NB4 (cell line): ENCODE data around the gene RBFOX1.

Experiments used
- DNase-seq: peaks from one replicate; pipeline ENCODE4 v3.0.0; 2010; ENCODE audit warnings: low read depth
- H3K4me3 ChIP-seq: one replicate; pipeline ENCODE4 v1.5.1; 2011; ENCODE audit warnings: mild to moderate bottlenecking, low read depth, low read length, moderate library complexity
- MYC ChIP-seq: IDR thresholded peaks from 2 replicates; pipeline ENCODE4 v1.6.1; 2011; ENCODE audit warnings: low read depth, low read length
- POLR2A ChIP-seq: IDR thresholded peaks from 2 replicates; pipeline ENCODE4 v1.6.1; 2011; ENCODE audit warnings: mild to moderate bottlenecking; ENCODE audit not compliant: insufficient read length; ENCODE audit errors: extremely low read depth
- TF ChIP-seq, protein P1 (sequence below): IDR thresholded peaks from one replicate; pipeline ENCODE4 v1.5.1; 2012; ENCODE audit warnings: low read depth, low read length
- TF ChIP-seq, protein P2 (sequence below): IDR thresholded peaks from 2 replicates; pipeline ENCODE4 v1.6.1; 2011; ENCODE audit warnings: low read depth, low read length

RBFOX1 gene

DNA sequence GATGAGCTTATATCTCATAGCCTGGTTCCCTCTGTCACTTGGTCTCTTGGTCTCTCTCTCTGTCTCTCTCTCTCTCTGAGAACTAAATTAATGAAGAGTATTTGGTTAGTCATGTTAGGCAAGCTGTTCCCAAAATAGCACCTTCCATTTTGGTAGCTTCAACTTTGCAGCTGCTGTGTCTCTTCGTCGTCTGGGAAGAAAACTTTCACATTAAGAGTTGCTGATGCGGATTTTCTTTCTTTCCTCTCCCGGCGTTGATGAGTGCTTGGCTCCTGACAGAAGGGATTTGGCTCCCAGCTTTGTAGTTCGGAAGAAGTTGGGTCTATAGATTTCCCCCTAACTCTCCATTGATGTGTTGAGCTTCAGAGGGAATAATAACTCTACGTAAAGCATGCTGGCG is at the start of gene RBFOX1:
TSS of gene RBFOX1 (plus strand) at position 235 of the 400 bp plus-strand sequence.
- TF ChIP-seq, protein P1, sequence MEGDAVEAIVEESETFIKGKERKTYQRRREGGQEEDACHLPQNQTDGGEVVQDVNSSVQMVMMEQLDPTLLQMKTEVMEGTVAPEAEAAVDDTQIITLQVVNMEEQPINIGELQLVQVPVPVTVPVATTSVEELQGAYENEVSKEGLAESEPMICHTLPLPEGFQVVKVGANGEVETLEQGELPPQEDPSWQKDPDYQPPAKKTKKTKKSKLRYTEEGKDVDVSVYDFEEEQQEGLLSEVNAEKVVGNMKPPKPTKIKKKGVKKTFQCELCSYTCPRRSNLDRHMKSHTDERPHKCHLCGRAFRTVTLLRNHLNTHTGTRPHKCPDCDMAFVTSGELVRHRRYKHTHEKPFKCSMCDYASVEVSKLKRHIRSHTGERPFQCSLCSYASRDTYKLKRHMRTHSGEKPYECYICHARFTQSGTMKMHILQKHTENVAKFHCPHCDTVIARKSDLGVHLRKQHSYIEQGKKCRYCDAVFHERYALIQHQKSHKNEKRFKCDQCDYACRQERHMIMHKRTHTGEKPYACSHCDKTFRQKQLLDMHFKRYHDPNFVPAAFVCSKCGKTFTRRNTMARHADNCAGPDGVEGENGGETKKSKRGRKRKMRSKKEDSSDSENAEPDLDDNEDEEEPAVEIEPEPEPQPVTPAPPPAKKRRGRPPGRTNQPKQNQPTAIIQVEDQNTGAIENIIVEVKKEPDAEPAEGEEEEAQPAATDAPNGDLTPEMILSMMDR, result no peak
- TF ChIP-seq, protein P2, sequence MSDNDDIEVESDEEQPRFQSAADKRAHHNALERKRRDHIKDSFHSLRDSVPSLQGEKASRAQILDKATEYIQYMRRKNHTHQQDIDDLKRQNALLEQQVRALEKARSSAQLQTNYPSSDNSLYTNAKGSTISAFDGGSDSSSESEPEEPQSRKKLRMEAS, result no peak
- no peak for TF ChIP-seq MYC
- no peak for TF ChIP-seq POLR2A
- no peak for DNase-seq
- no peak within 1 kb of the TSS for H3K4me3 ChIP-seq

DNA sequence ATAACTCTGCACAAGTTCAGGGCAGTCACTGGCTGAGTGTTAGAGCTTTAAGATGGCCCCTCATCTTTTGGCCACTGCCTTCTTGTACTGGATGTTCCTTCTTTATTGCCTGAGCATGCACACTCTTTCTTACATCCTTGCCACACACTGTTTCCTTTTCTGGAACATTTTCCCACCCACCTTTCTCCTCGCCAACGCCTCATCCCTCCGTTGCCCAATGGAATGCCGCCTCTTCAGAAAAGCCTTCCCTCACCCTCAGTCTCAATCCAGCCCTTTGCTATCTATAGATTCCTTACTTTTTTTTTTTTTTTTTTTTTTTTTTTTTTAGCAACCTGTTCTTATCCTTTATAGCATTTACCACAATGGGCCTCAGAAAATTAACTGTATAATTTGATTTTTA is 47.9 kb upstream of the RBFOX1 start:
- TF ChIP-seq, protein P1, result no peak
- no peak for TF ChIP-seq MYC
- no peak for TF ChIP-seq POLR2A
- no peak for DNase-seq
- no peak overlapping the region for H3K4me3 ChIP-seq

DNA sequence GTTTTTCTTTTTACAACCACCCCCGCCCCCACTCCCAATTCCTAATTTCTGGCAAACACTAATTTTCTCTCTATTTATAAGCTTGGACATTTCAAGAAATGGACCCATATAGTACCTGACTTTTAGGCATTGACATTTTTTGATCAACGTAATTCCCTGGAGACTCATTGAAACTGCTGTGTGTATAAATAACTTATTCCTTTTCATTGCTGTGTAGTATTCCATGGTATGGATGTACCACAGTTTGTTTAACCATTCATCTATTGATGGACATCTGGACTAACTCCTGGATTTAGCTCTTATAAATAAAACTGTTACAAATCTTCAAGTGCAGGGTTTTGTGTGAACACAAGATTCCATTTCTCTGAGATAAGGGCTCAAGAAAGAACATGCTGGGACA is 47.1 kb upstream of the RBFOX1 start:
- H3K4me3 ChIP-seq, result no peak overlapping the region
- TF ChIP-seq, protein P1, result no peak
- no peak for TF ChIP-seq POLR2A
- TF ChIP-seq, protein P2, result no peak
- TF ChIP-seq MYC, result no peak
- DNase-seq, result no peak

DNA sequence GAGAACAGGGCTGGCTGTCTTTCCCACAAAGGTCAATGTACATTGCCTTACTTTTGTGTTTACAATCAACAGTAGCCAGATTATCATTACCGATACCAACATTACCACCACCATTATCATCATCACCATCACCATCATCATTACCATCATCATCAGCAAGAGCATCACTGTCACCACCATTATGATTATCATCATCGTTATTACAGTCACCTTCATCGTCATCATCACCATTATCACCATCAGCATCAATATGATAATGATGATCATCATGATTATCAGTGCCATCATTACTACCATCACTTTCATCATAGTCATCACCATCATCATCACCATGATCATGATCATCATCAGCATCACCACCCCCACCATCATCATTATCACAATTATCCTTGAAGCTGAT is 43.3 kb upstream of the RBFOX1 start:
- H3K4me3 ChIP-seq, result no peak overlapping the region
- DNase-seq, result no peak
- TF ChIP-seq MYC (no peak), POLR2A (no peak)
- TF ChIP-seq, protein P1, result no peak
- TF ChIP-seq, protein P2, result no peak

DNA sequence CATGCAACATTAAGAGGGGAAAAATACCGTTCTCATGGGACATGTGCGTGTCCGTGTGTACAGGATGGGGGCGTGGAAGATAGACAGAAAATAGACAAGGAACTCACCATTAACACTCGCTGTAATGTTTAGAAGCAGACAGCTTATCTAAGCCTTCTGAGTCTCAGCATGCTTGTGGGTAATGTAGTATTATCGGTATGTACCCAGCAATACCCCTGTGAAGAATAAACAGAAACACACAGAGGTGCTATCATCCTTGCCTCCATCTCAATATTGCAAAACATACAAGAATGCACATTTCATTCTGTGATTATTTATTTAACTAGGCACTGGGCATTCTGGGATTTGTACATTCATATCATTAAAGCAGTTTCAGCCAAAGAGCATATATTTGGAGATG is 42.0 kb upstream of the RBFOX1 start:
- DNase-seq, result no peak
- no peak overlapping the region for H3K4me3 ChIP-seq
- TF ChIP-seq, protein P1, result no peak
- TF ChIP-seq POLR2A (no peak), MYC (no peak)
- TF ChIP-seq, protein P2, result no peak

DNA sequence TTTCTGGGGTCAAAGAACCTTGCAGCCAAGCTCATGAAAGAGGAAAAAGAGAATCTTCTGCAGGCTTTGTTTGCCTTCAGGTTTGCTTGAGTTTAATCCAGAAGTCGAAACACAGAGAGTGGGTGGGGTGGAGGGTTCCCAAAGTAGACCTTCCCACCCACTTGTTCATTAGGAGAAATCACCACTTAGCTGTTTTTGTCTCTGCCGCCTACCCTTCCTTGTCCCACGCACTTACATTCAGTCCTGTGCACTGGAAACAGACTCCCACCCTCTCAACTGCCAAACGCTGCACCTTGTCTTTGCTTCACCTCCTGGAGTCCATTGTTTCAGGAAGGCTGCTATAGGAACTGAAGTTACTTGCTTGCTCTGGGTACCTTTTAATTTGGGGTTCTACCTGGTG is 38.6 kb upstream of the RBFOX1 start:
- no peak overlapping the region for H3K4me3 ChIP-seq
- no peak for DNase-seq
- TF ChIP-seq, protein P1, result no peak
- TF ChIP-seq, protein P2, result no peak
- no peak for TF ChIP-seq MYC
- no peak for TF ChIP-seq POLR2A
